Esophagus muscularis mucosa (tissue), 3 donors: ENCODE measurements around the gene SYNGAP1.

Experiments used
- CTCF ChIP-seq, 3 experiments: fragments of 200-600 bp in 2 of 3; fragments of 450-650 bp in 1 of 3; sonication (generic) in 2 of 3; IDR thresholded peaks; one replicate each; pipeline ENCODE4 v1.5.1; 2017 to 2019; ENCODE audit warnings: antibody characterized with exemption in 3 of 3, mild to moderate bottlenecking in 2 of 3, moderate library complexity in 1 of 3
- POLR2A ChIP-seq: fragments of 450-650 bp; IDR thresholded peaks from one replicate; pipeline ENCODE4 v1.6.1; 2017; ENCODE audit warnings: antibody characterized with exemption, moderate library complexity, mild to moderate bottlenecking, low read depth

GRCh38 chr6:33414592-33415271 is 5.1 kb upstream of the SYNGAP1 start:
- TF ChIP-seq CTCF (IDR thresholded peaks at IDR 0.05) (no peak), POLR2A (no peak)
